NK-92 (cell line): ENCODE data around the gene CD69.

ENCODE experiments used
- DNase-seq: peaks from one replicate; lab custom pipeline; 2025; ENCODE audit not compliant: unreplicated experiment; lab: John Stamatoyannopoulos, UW

CD69 gene

GRCh38 chr12:9782547-9783382, 22.1 kb upstream of the CD69 start:
- no peak for DNase-seq

- no peak for DNase-seq
Measured at GRCh38 chr12:9781360-9781759, 20.7 kb upstream of the CD69 start.

- DNase-seq = no peak
Measured at GRCh38 chr12:9779209-9779608, 18.5 kb upstream of the CD69 start.

- DNase-seq = no peak
Measured at GRCh38 chr12:9776781-9777180, 16.1 kb upstream of the CD69 start.

- DNase-seq = no peak
Measured at GRCh38 chr12:9773216-9773877, 12.6 kb upstream of the CD69 start.

GRCh38 chr12:9763025-9763424, 2.3 kb upstream of the CD69 start:
- DNase-seq = no peak

GRCh38 chr12:9762369-9762768, 1.7 kb upstream of the CD69 start:
- DNase-seq = no peak

GRCh38 chr12:9761419-9761781, 699 bp upstream of the CD69 start:
- no peak for DNase-seq

- no peak for DNase-seq
Measured at GRCh38 chr12:9760120-9760519, 581 bp downstream of the CD69 start.

GRCh38 chr12:9759694-9760093, 1.0 kb downstream of the CD69 start:
- no peak for DNase-seq

GRCh38 chr12:9758119-9758518, 2.6 kb downstream of the CD69 start:
- DNase-seq = no peak

- no peak for DNase-seq
Measured at GRCh38 chr12:9757433-9758025, 3.2 kb downstream of the CD69 start.

GRCh38 chr12:9756706-9757105, 4.0 kb downstream of the CD69 start:
- no peak for DNase-seq

GRCh38 chr12:9756170-9756569, 4.5 kb downstream of the CD69 start:
- DNase-seq = no peak

- DNase-seq = no peak
Measured at GRCh38 chr12:9755567-9755966, 5.1 kb downstream of the CD69 start.

GRCh38 chr12:9755035-9755434, 5.7 kb downstream of the CD69 start:
- no peak for DNase-seq

GRCh38 chr12:9754099-9754927, 6.4 kb downstream of the CD69 start:
- DNase-seq = no peak

- DNase-seq = no peak
Measured at GRCh38 chr12:9753498-9753897, 7.2 kb downstream of the CD69 start.

- no peak for DNase-seq
Measured at GRCh38 chr12:9753073-9753472, 7.6 kb downstream of the CD69 start.

GRCh38 chr12:9752145-9752933, 8.4 kb downstream of the CD69 start:
- no peak for DNase-seq
